ENCODE measurements around the gene MTMR8. TPM values are rescaled to one million over a fixed set of nuclear protein-coding genes. Genes with fewer than 3 reads are reported as not detected.
"Not testable (repeated sequence)": the region's sequence is repeated elsewhere in the genome, so short reads cannot be mapped to it uniquely, and the experiment has no call there.

The MTMR8 gene
- total RNA-seq, 1 experiment from 2014 or later = 1.1 TPM

GRCh38 chrX:64427787-64428186 lies 32.5 kb upstream of the MTMR8 start:
- H3K9ac ChIP-seq (ENCODE audit: low read length) = no peak overlapping the region
- no peaks in the 10 kb centered on the region for H3K9me3 ChIP-seq (ENCODE audit: control insufficient read depth in 1 of 2, insufficient read depth in 1 of 2, low read depth in 1 of 2, low read length in 2 of 2)
- ChIA-PET POLR2A (no interaction called here), CTCF (no interaction called here), RAD21 (ENCODE audit: low non-redundant PET in 1 of 2, low total read pairs in 2 of 2, uncharacterized antibody in 2 of 2, unreplicated experiment in 2 of 2) (no interaction called here)
- no peaks in the 10 kb centered on the region for H3K9me2 ChIP-seq (ENCODE audit: insufficient read depth)
- H3K27ac ChIP-seq (ENCODE audit: low read depth, low read length) = no peak overlapping the region
- DNase-seq (ENCODE audit: low read depth, low spot score) = no peak
- no TSS peak for BruUV-seq (replicated peaks)
- TF ChIP-seq EGR1 (IDR thresholded peaks at IDR 0.05; ENCODE audit: low read depth) (no peak), POLR2AphosphoS5 (IDR thresholded peaks at IDR 0.05; ENCODE audit: low read depth, low read length) (no peak)
- H3K4me2 ChIP-seq (ENCODE audit: low read length) = no peak overlapping the region
- H3K36me3 ChIP-seq (ENCODE audit: control insufficient read depth in 1 of 2, insufficient read depth in 2 of 2, low read length in 2 of 2) = no peaks in the 10 kb centered on the region
- H3K4me1 ChIP-seq (ENCODE audit: control insufficient read depth in 1 of 2, insufficient read depth in 2 of 2, low read length in 2 of 2) = no peaks in the 10 kb centered on the region
- H3K4me3 ChIP-seq (replicated peaks in 1 of 2; ENCODE audit: low read depth in 1 of 2, low read length in 2 of 2) = no peak overlapping the region
- intact Hi-C loops (cut with micrococcal nuclease) = no loop called here
- H3K79me2 ChIP-seq (ENCODE audit: insufficient read depth, low read length) = no peaks in the 10 kb centered on the region
- no peaks in the 10 kb centered on the region for H4K20me1 ChIP-seq (ENCODE audit: insufficient read depth)
- H2AFZ ChIP-seq (ENCODE audit: low read depth, low read length, poor library complexity, severe bottlenecking) = no peak overlapping the region
- ATAC-seq = no peak
- H3K27me3 ChIP-seq (ENCODE audit: insufficient read depth, low read length) = no peaks in the 10 kb centered on the region

GRCh38 chrX:64427281-64427680 lies 32.0 kb upstream of the MTMR8 start:
- Histone ChIP-seq H2AFZ (ENCODE audit: low read depth, low read length, poor library complexity, severe bottlenecking) (no peak overlapping the region), H3K4me3 (replicated peaks in 1 of 2; ENCODE audit: low read depth in 1 of 2, low read length in 2 of 2) (no peak overlapping the region), H3K9me3 (ENCODE audit: control insufficient read depth in 1 of 2, insufficient read depth in 1 of 2, low read depth in 1 of 2, low read length in 2 of 2) (no peaks in the 10 kb centered on the region), H3K9ac (ENCODE audit: low read length) (no peak overlapping the region), H4K20me1 (ENCODE audit: insufficient read depth) (no peaks in the 10 kb centered on the region), H3K9me2 (ENCODE audit: insufficient read depth) (no peaks in the 10 kb centered on the region), H3K27me3 (ENCODE audit: insufficient read depth, low read length) (no peaks in the 10 kb centered on the region), H3K4me2 (ENCODE audit: low read length) (no peak overlapping the region), H3K79me2 (ENCODE audit: insufficient read depth, low read length) (no peaks in the 10 kb centered on the region), H3K36me3 (ENCODE audit: control insufficient read depth in 1 of 2, insufficient read depth in 2 of 2, low read length in 2 of 2) (no peaks in the 10 kb centered on the region), H3K27ac (ENCODE audit: low read depth, low read length) (no peak overlapping the region), H3K4me1 (ENCODE audit: control insufficient read depth in 1 of 2, insufficient read depth in 2 of 2, low read length in 2 of 2) (no peaks in the 10 kb centered on the region)
- ChIA-PET CTCF (no interaction called here), POLR2A (no interaction called here), RAD21 (ENCODE audit: low non-redundant PET in 1 of 2, low total read pairs in 2 of 2, uncharacterized antibody in 2 of 2, unreplicated experiment in 2 of 2) (no interaction called here)
- no peak for TF ChIP-seq CTCF (IDR thresholded peaks at IDR 0.05 in 2 of 3, conservative IDR thresholded peaks at IDR 0.05 in 1 of 3; ENCODE audit: borderline replicate concordance in 1 of 3, insufficient read depth in 1 of 3, low read depth in 2 of 3, low read length in 2 of 3)
- TF ChIP-seq JUND (IDR thresholded peaks at IDR 0.05) = no peak
- TF ChIP-seq EGR1 (IDR thresholded peaks at IDR 0.05; ENCODE audit: low read depth) = no peak
- TF ChIP-seq CBX3 (IDR thresholded peaks at IDR 0.05; ENCODE audit: low read depth) = no peak
- TF ChIP-seq POLR2A (IDR thresholded peaks at IDR 0.05; ENCODE audit: borderline replicate concordance, extremely low read depth, insufficient read depth, insufficient read length) = no peak
- no peak for TF ChIP-seq SP1 (IDR thresholded peaks at IDR 0.05; ENCODE audit: low read depth)
- no peak for TF ChIP-seq FOSL1 (IDR thresholded peaks at IDR 0.05; ENCODE audit: low read depth)
- BruUV-seq (replicated peaks) = no TSS peak
- intact Hi-C loops (cut with micrococcal nuclease) = no loop called here
- no peak for ATAC-seq
- no peak for DNase-seq (ENCODE audit: low read depth, low spot score)

GRCh38 chrX:64409730-64410129 lies 14.5 kb upstream of the MTMR8 start:
- H3K9me3 ChIP-seq (ENCODE audit: control insufficient read depth in 1 of 2, insufficient read depth in 1 of 2, low read depth in 1 of 2, low read length in 2 of 2); DNase-seq (ENCODE audit: low read depth, low spot score); H3K27ac ChIP-seq (ENCODE audit: low read depth, low read length); H3K9ac ChIP-seq (ENCODE audit: low read length); H3K4me3 ChIP-seq (replicated peaks in 1 of 2; ENCODE audit: low read depth in 1 of 2, low read length in 2 of 2); BruUV-seq (replicated peaks); H3K9me2 ChIP-seq (ENCODE audit: insufficient read depth); H3K4me1 ChIP-seq (ENCODE audit: control insufficient read depth in 1 of 2, insufficient read depth in 2 of 2, low read length in 2 of 2); H3K27me3 ChIP-seq (ENCODE audit: insufficient read depth, low read length); H2AFZ ChIP-seq (ENCODE audit: low read depth, low read length, poor library complexity, severe bottlenecking); ATAC-seq; RAD21 ChIA-PET (ENCODE audit: low non-redundant PET in 1 of 2, low total read pairs in 2 of 2, uncharacterized antibody in 2 of 2, unreplicated experiment in 2 of 2); H4K20me1 ChIP-seq (ENCODE audit: insufficient read depth); H3K4me2 ChIP-seq (ENCODE audit: low read length); POLR2A ChIA-PET; H3K36me3 ChIP-seq (ENCODE audit: control insufficient read depth in 1 of 2, insufficient read depth in 2 of 2, low read length in 2 of 2); CTCF ChIA-PET; intact Hi-C loops (cut with micrococcal nuclease); H3K79me2 ChIP-seq (ENCODE audit: insufficient read depth, low read length): not testable (repeated sequence)
